Measurements from ENCODE around the gene RFC4.
A peak's percentile ranks its signal among the peaks of the same experiment; 100 is the strongest.

Gene RFC4

DNA sequence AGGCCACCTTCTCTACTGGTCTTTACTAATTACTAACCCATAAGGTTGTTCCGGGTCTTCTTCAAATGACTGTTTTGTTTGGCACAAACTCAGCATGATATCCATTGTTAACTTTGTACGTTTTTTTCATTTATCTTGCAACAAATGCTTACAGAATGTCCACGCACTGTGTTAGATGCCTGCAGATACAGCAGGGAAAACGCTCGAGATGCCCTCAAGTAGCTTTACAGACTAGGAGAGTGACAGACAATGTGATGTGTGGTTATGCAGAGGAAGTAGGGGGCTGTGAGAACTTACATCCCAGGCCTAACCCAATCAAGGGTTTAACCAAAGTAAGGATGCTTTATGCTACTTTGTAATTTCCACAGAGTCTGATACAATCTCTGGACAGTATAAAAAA, 949 bp upstream of the RFC4 start:
- TF ChIP-seq SIN3A (IDR thresholded peaks at IDR 0.05; ENCODE audit: borderline replicate concordance, insufficient read depth, low read length), result no peak

GRCh38 chr3:186802701-186803100, 3.6 kb downstream of the RFC4 start:
- TF ChIP-seq REST (IDR thresholded peaks at IDR 0.05; ENCODE audit: insufficient read depth in 1 of 2, low read depth in 2 of 2, low read length in 2 of 2) (no peak), SIN3A (IDR thresholded peaks at IDR 0.05; ENCODE audit: borderline replicate concordance, insufficient read depth, low read length) (no peak), FOXP2 (optimal IDR thresholded peaks at IDR 0.05; ENCODE audit: borderline replicate concordance, extremely low read depth, extremely low read length, insufficient read depth) (no peak), POLR2AphosphoS5 (IDR thresholded peaks at IDR 0.05; ENCODE audit: low read depth, low read length) (no peak), TAF1 (IDR thresholded peaks at IDR 0.05; ENCODE audit: borderline replicate concordance, insufficient read depth, low read length) (no peak)

GRCh38 chr3:186800285-186800684, 6.0 kb downstream of the RFC4 start:
- TF ChIP-seq FOXP2 (optimal IDR thresholded peaks at IDR 0.05; ENCODE audit: borderline replicate concordance, extremely low read depth, extremely low read length, insufficient read depth), result no peak
- no peak for TF ChIP-seq POLR2AphosphoS5 (IDR thresholded peaks at IDR 0.05; ENCODE audit: low read depth, low read length)
- no peak for TF ChIP-seq TAF1 (IDR thresholded peaks at IDR 0.05; ENCODE audit: borderline replicate concordance, insufficient read depth, low read length)
- no peak for TF ChIP-seq SIN3A (IDR thresholded peaks at IDR 0.05; ENCODE audit: borderline replicate concordance, insufficient read depth, low read length)

- TF ChIP-seq SIN3A (IDR thresholded peaks at IDR 0.05; ENCODE audit: borderline replicate concordance, insufficient read depth, low read length) (no peak), POLR2AphosphoS5 (IDR thresholded peaks at IDR 0.05; ENCODE audit: low read depth, low read length) (no peak), REST (IDR thresholded peaks at IDR 0.05; ENCODE audit: insufficient read depth in 1 of 2, low read depth in 2 of 2, low read length in 2 of 2) (no peak), FOXP2 (optimal IDR thresholded peaks at IDR 0.05; ENCODE audit: borderline replicate concordance, extremely low read depth, extremely low read length, insufficient read depth) (no peak), TAF1 (IDR thresholded peaks at IDR 0.05; ENCODE audit: borderline replicate concordance, insufficient read depth, low read length) (no peak)
These were observed 7.9 kb downstream of the RFC4 start for GRCh38 chr3:186798239-186798874.

DNA sequence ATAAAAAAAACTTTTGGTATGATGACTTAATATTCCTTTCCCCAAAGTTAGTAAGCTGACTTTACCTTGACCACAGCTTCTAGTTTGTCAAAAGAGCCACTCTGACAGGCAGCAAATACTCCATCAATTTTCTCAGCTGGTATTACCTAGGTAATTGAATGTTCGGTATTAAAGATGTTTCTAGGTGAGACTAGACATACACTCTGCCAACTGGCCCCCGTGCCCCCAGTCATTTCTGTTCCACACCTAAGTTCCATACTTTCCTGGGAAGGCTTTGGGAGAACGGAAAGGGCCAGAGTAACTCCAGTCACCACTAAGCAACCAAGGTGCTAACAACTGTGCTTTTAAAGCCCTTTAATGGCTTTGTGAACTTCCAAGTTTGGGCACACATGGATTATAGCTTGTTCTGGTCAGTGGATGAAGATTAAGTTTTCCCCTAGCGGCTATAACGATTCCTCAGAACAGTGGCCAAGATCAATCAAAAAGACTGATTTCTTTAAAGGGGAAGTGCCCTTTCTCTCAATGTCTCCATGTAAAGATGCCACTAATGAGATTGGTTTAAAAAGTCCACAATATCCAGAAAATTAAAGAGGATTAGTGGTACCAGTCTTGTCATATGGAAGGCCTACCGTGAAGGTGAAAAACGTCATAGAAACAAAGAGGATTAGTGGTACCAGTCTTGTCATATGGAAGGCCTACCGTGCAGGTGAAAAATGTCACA, 15.9 kb downstream of the RFC4 start:
- peak; percentile 69; the same call in 1 of the 2 replicates for TF ChIP-seq SIN3A (IDR thresholded peaks at IDR 0.05; ENCODE audit: borderline replicate concordance, insufficient read depth, low read length)
- TF ChIP-seq POLR2AphosphoS5 (IDR thresholded peaks at IDR 0.05; ENCODE audit: low read depth, low read length), result peak; percentile 83
- no peak for TF ChIP-seq REST (IDR thresholded peaks at IDR 0.05; ENCODE audit: insufficient read depth in 1 of 2, low read depth in 2 of 2, low read length in 2 of 2)
- peak; percentile 25; the same call in 1 of the 2 replicates for TF ChIP-seq TAF1 (IDR thresholded peaks at IDR 0.05; ENCODE audit: borderline replicate concordance, insufficient read depth, low read length)
- TF ChIP-seq FOXP2 (optimal IDR thresholded peaks at IDR 0.05; ENCODE audit: borderline replicate concordance, extremely low read depth, extremely low read length, insufficient read depth), result no peak
